RWPE2 (cell line): Measurements from ENCODE around the gene RECQL5.

Experiments
- ATAC-seq: fragments of 200-7000 bp; cut with Tn5 transposase; 3 replicates; pipeline ENCODE4 v1.9.1; 2021; ENCODE audit warnings: low read depth
- DNase-seq: peaks from one replicate; pipeline ENCODE4 v3.0.0-alpha.2; 2020; ENCODE audit warnings: low spot score
- H3K27ac ChIP-seq: fragments of 450-650 bp; 2 replicates; pipeline ENCODE4 v1.5.1; 2017; ENCODE audit warnings: mild to moderate bottlenecking; ENCODE audit not compliant: poor library complexity, severe bottlenecking
- H3K27me3 ChIP-seq: fragments of 250-450 bp; sonication (Bioruptor Pico); 2 replicates; pipeline ENCODE4 v1.5.1; 2021; ENCODE audit warnings: mild to moderate bottlenecking, moderate library complexity; ENCODE audit not compliant: insufficient read depth, poor library complexity, severe bottlenecking
- H3K36me3 ChIP-seq: fragments of 250-450 bp; sonication (Bioruptor Pico); 2 replicates; pipeline ENCODE4 v1.5.1; 2020; ENCODE audit warnings: low read depth, mild to moderate bottlenecking, moderate library complexity
- H3K4me1 ChIP-seq: fragments of 250-450 bp; sonication (Bioruptor Pico); 2 replicates; pipeline ENCODE4 v1.5.1; 2021; ENCODE audit warnings: mild to moderate bottlenecking, moderate library complexity; ENCODE audit not compliant: insufficient read depth, poor library complexity, severe bottlenecking
- H3K4me3 ChIP-seq: fragments of 250-450 bp; sonication (Bioruptor Pico); 2 replicates; pipeline ENCODE4 v1.5.1; 2021; ENCODE audit warnings: mild to moderate bottlenecking, moderate library complexity; ENCODE audit not compliant: severe bottlenecking
- H3K9me3 ChIP-seq: fragments of 250-450 bp; sonication (Bioruptor Pico); 2 replicates; pipeline ENCODE4 v1.5.1; 2021; ENCODE audit warnings: mild to moderate bottlenecking, moderate library complexity; ENCODE audit not compliant: severe bottlenecking
- CTCF ChIP-seq: fragments of 450-650 bp; IDR thresholded peaks from one replicate; pipeline ENCODE4 v1.5.1; 2017; ENCODE audit warnings: mild to moderate bottlenecking, moderate library complexity; ENCODE audit not compliant: poor library complexity, severe bottlenecking

The RECQL5 gene

GRCh38 chr17:75623386-75623785 is 43.6 kb downstream of the RECQL5 start:
- DNase-seq (no peak), ATAC-seq (no peak)
- Histone ChIP-seq H3K4me3 (no peak overlapping the region), H3K9me3 (no peaks in the 10 kb centered on the region), H3K4me1 (no peaks in the 10 kb centered on the region), H3K27me3 (no peaks in the 10 kb centered on the region), H3K27ac (no peak overlapping the region), H3K36me3 (peaks cover 5% of the 10 kb centered on the region; the same call in 1 of the 2 replicates)
- no peak for TF ChIP-seq CTCF

GRCh38 chr17:75622771-75623273 is 44.1 kb downstream of the RECQL5 start:
- Histone ChIP-seq H3K4me1 (no peaks in the 10 kb centered on the region), H3K27me3 (no peaks in the 10 kb centered on the region), H3K36me3 (peaks cover 5% of the 10 kb centered on the region; the same call in 1 of the 2 replicates), H3K9me3 (no peaks in the 10 kb centered on the region), H3K27ac (no peak overlapping the region), H3K4me3 (no peak overlapping the region)
- ATAC-seq (no peak), DNase-seq (no peak)
- TF ChIP-seq CTCF: no peak

- H3K4me3 ChIP-seq: no peak overlapping the region
These were observed 44.9 kb downstream of the RECQL5 start for GRCh38 chr17:75622076-75622475.

GRCh38 chr17:75621489-75621888 is 45.5 kb downstream of the RECQL5 start:
- Histone ChIP-seq H3K36me3 (no peaks in the 10 kb centered on the region), H3K9me3 (no peaks in the 10 kb centered on the region), H3K4me3 (no peak overlapping the region), H3K4me1 (no peaks in the 10 kb centered on the region), H3K27me3 (no peaks in the 10 kb centered on the region), H3K27ac (no peak overlapping the region)
- no peak for DNase-seq
- TF ChIP-seq CTCF: no peak
- no peak for ATAC-seq

More at GRCh38 chr17:75622076-75622475, 44.9 kb downstream of the RECQL5 start:
- no peaks in the 10 kb centered on the region for H3K27me3 ChIP-seq
- no peaks in the 10 kb centered on the region for H3K9me3 ChIP-seq
- ATAC-seq (no peak), DNase-seq (no peak)
- peaks cover 3% of the 10 kb centered on the region; the same call in 1 of the 2 replicates for H3K36me3 ChIP-seq
- TF ChIP-seq CTCF: no peak
- no peak overlapping the region for H3K27ac ChIP-seq
- no peaks in the 10 kb centered on the region for H3K4me1 ChIP-seq
